Keratinocyte (primary cell): Measurements from ENCODE around the gene TEX38.

Experiments used
- CTCF ChIP-seq, 3 experiments: IDR thresholded peaks in 1 of 3; conservative IDR thresholded peaks in 1 of 3; optimal IDR thresholded peaks in 1 of 3; 2 replicates in 2 of 3; 3 replicates in 1 of 3; pipeline versions ENCODE3 to v1.5.1; 2011; ENCODE audit warnings: low read length in 3 of 3, mild to moderate bottlenecking in 3 of 3, moderate library complexity in 2 of 3, control low read depth in 1 of 3, inconsistent platforms in 1 of 3; ENCODE audit not compliant: insufficient read depth in 2 of 3; ENCODE audit errors: extremely low read depth in 1 of 3
- EZH2 ChIP-seq: IDR thresholded peaks from one replicate; pipeline ENCODE4 v1.6.1; 2012; ENCODE audit warnings: inconsistent platforms, mild to moderate bottlenecking, low read length, moderate library complexity

GRCh38 chr1:46687921-46688509 is 16.4 kb downstream of the TEX38 start:
- TF ChIP-seq CTCF (optimal IDR thresholded peaks at IDR 0.05 in 1 of 3, IDR thresholded peaks at IDR 0.05 in 1 of 3, conservative IDR thresholded peaks at IDR 0.05 in 1 of 3; ENCODE audit: extremely low read depth in 1 of 3, insufficient read depth in 2 of 3, low read length in 3 of 3): no peak
- no peak for TF ChIP-seq EZH2
